ENCODE data around the gene SAMMSON. TPM values are rescaled to one million over a fixed set of nuclear protein-coding genes. Genes with fewer than 3 reads are reported as not detected.

SAMMSON gene
- total RNA-seq, 1 donor from 2014 or later: not detected

- no peak for ATAC-seq (ENCODE audit: low read depth)
- no peak overlapping the region for H3K27ac Mint-ChIP-seq
- intact Hi-C loops (cut with micrococcal nuclease): no loop called here
- H3K4me1 Mint-ChIP-seq: no peaks in the 10 kb centered on the region
- peaks cover 2% of the 10 kb centered on the region for H3K27me3 Mint-ChIP-seq
- H3K4me3 Mint-ChIP-seq: no peak overlapping the region
- ChIA-PET CTCF (no interaction called here), POLR2A (no interaction called here)
- TF ChIP-seq CTCF (IDR thresholded peaks at IDR 0.05): no peak
- no peaks in the 10 kb centered on the region for H3K9me3 Mint-ChIP-seq
- DNase-seq: no peak
- no peaks in the 10 kb centered on the region for H3K36me3 Mint-ChIP-seq (ENCODE audit: low read depth)
Measured at GRCh38 chr3:69967156-69967555, 32.4 kb upstream of the SAMMSON start.

DNA sequence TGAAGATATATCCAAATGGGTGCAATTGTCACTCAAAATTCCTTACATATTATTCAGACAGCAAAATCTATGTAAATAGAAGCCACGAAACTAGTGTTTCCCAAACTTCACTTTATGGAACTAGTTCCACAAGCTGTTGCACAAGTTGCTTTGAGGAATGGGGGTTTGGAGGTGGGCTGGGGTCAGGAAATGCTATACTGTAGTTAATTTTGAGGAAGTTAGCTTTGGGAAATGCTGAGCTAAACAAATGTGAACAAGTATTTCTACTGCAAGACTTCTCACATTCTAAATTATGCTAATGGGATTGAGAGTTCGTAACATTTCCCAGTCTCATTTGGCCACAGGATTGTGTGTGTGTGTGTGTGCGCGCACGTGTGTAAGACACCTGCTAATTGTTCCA, 28.7 kb upstream of the SAMMSON start:
- no peaks in the 10 kb centered on the region for H3K9me3 Mint-ChIP-seq
- H3K36me3 Mint-ChIP-seq (ENCODE audit: low read depth): no peaks in the 10 kb centered on the region
- no peak overlapping the region for H3K4me3 Mint-ChIP-seq
- POLR2A ChIA-PET: no interaction called here
- CTCF ChIA-PET: no interaction called here
- intact Hi-C loops (cut with micrococcal nuclease): no loop called here
- no peak overlapping the region for H3K27ac Mint-ChIP-seq
- ATAC-seq (ENCODE audit: low read depth) (no peak), DNase-seq (no peak)
- peaks cover 5% of the 10 kb centered on the region for H3K27me3 Mint-ChIP-seq
- H3K4me1 Mint-ChIP-seq: no peaks in the 10 kb centered on the region
- TF ChIP-seq CTCF (IDR thresholded peaks at IDR 0.05): no peak

DNA sequence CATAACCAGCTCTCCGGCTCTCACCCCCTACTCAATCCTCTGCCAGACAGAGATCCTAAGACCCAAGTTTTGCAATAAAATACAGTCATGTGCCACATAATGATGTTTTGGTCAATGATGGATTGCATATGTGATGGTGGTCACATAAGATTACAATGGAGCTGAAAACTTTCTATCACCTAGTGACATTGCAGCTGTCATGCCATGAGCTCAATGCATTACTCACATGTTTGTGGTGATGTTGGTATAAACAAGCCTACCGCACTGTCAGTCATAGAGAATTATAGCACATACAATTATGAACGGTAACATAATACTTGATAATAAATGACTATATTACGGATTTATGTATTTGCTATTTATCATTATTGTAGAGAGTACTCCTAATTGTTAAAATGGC, 26.9 kb upstream of the SAMMSON start:
- TF ChIP-seq CTCF (IDR thresholded peaks at IDR 0.05): no peak
- POLR2A ChIA-PET: no interaction called here
- no peak for DNase-seq
- intact Hi-C loops (cut with micrococcal nuclease): no loop called here
- no peak for ATAC-seq (ENCODE audit: low read depth)
- H3K27me3 Mint-ChIP-seq: peaks cover 5% of the 10 kb centered on the region
- H3K27ac Mint-ChIP-seq: no peak overlapping the region
- no peaks in the 10 kb centered on the region for H3K36me3 Mint-ChIP-seq (ENCODE audit: low read depth)
- CTCF ChIA-PET: no interaction called here
- H3K4me1 Mint-ChIP-seq: no peaks in the 10 kb centered on the region
- no peaks in the 10 kb centered on the region for H3K9me3 Mint-ChIP-seq
- H3K4me3 Mint-ChIP-seq: no peak overlapping the region

GRCh38 chr3:69976021-69976420, 23.5 kb upstream of the SAMMSON start:
- POLR2A ChIA-PET: no interaction called here
- Mint-ChIP-seq H3K27me3 (peaks cover 5% of the 10 kb centered on the region), H3K4me3 (no peak overlapping the region), H3K27ac (no peak overlapping the region), H3K36me3 (ENCODE audit: low read depth) (no peaks in the 10 kb centered on the region), H3K9me3 (peaks cover 6% of the 10 kb centered on the region), H3K4me1 (no peaks in the 10 kb centered on the region)
- ATAC-seq (ENCODE audit: low read depth): no peak
- intact Hi-C loops (cut with micrococcal nuclease): no loop called here
- no peak for TF ChIP-seq CTCF (IDR thresholded peaks at IDR 0.05)
- CTCF ChIA-PET: no interaction called here
- DNase-seq: no peak

DNA sequence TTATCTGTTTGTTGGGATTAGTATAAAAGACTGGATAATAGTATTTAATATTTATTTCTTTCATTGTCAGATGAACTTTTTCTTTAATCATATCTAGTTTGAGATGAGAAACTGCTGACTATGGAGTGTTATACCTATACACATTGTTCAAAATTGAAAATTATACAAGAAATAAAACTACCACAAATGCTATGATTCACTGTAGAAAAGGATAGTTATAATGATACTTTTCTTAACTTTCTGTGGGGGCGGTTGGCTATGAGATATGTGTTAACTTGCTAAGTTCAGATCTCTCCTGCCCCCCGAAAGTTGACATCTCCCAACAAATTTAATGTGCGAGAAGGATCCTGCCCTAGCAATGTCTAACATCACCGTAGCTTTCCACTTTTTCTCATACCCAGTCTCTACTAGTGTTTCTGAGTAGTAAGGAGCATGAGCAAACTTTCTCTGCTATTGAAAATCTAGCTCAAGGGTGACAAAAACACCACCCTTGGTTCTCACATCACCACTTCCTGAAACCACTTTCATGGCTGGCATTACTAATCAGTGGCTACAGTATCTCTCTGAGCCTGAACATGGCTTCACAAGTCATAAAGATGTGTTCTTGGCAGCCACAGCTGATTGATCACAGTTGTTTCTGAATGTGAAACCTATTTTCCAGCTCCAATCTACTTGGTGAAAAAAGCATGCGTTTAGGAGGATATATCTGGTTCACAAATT, 15.8 kb upstream of the SAMMSON start:
- peak; percentile 34 for ATAC-seq (ENCODE audit: low read depth)
- DNase-seq: no peak
- H3K36me3 Mint-ChIP-seq (ENCODE audit: low read depth): no peaks in the 10 kb centered on the region
- intact Hi-C loops (cut with micrococcal nuclease): no loop called here
- no peak overlapping the region for H3K4me3 Mint-ChIP-seq
- no peaks in the 10 kb centered on the region for H3K27me3 Mint-ChIP-seq
- H3K9me3 Mint-ChIP-seq: no peaks in the 10 kb centered on the region
- ChIA-PET CTCF (no interaction called here), POLR2A (no interaction called here)
- no peak for TF ChIP-seq CTCF (IDR thresholded peaks at IDR 0.05)
- peaks cover 28% of the 10 kb centered on the region for H3K4me1 Mint-ChIP-seq
- no peak overlapping the region for H3K27ac Mint-ChIP-seq
